HuH-7.5 (cell line): Measurements from ENCODE around the gene TAS2R39.

ENCODE experiments used
- DNase-seq: peaks from one replicate; pipeline ENCODE4 v3.0.0; 2011; ENCODE audit warnings: low spot score

The TAS2R39 gene

DNA sequence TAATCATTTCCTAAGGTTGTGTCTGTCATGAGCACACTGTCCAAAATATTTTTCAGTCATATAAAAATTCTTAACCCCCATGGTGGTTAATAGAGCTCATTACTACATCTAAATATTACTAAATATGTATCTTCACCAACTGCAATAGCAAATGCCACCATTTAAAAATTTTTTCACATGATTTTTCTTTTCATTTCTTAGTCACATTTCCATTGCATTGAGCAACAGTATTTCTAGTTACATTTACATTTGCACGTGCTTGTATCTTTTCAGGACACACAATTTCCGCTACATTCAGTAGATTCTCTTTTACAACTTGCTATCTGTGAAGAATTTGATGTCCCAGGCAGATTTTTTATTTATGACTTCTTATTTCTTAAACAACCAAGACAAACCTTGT, 33.5 kb downstream of the TAS2R39 start:
- no peak for DNase-seq

DNA sequence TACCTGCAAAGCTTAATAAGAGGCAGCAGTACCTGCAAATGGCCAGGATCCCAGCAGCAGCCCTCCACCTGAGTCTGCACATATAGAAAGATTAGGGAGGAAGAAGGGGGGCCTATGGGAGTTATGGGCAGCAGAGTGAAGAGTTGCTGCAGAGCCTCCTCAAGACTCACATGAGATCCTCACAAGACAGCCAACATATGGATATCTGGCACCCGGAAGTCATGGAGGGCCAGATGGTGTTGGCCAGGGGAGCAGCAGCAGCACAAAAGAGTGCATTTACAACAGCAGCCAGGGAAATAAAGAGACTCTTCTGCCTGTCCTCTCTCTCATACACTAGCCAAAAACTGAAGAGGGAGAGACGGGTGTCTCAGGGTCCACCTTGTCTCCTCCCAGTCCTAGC, 34.6 kb downstream of the TAS2R39 start:
- DNase-seq: no peak

- no peak for DNase-seq
Observed at GRCh38 chr7:143221286-143221685, 38.1 kb downstream of the TAS2R39 start.

GRCh38 chr7:143221737-143222136, 38.5 kb downstream of the TAS2R39 start, which contains the start of gene TAS2R40:
Gene TAS2R40, plus strand, starts transcription at chr7:143222037. Its CDS starts 42 bp downstream, at chr7:143222079.
- no peak for DNase-seq

DNA sequence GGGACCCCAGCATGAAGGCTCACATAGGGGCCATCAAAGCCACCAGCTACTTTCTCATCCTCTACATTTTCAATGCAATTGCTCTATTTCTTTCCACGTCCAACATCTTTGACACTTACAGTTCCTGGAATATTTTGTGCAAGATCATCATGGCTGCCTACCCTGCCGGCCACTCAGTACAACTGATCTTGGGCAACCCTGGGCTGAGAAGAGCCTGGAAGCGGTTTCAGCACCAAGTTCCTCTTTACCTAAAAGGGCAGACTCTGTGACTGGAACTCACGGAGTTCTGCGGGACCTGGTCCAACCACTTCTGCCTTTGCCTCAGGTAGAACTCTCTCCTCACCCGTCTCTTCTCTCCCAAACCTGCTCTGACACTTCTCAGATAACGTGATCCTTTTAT, 39.6 kb downstream of the TAS2R39 start:
- DNase-seq: no peak

DNA sequence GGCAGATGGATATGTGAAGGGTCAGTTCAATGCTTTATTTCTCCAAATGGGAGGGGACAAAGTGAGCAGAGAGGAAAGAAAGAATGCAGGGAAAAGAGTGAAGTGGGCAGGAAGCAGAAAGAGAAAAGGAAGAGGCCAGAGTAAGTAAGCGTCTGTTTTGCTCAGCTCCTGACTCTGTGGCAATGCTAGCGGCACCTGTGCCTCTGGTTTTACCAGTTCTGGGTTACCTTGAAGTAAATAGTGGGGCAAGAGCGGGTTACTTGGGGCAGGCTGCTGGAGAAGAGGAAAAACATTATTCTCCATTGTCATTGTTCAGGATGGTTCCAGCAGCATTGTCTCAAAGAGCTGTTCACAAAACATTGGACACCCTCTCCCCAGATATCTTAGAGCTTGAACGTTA, 40.6 kb downstream of the TAS2R39 start:
- no peak for DNase-seq

DNA sequence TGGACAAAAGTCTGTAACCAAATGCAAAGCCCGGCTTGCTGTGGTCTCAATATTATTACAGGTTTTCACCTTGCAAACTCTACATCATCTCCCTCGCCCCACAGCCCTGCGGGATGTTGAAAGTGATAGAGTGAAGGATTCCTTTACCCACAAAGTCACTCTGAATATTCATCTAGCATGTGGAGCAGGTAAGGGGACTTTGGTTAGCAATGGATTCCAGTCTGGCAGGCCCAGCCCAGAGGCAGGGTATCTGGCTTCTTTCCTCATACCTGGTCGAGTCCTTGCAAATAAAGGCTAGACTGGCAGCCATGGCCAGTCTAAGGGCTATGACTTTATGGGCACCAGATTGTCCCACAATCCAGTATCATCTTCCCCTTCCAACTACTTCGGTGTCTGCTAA, 41.8 kb downstream of the TAS2R39 start:
- no peak for DNase-seq

DNA sequence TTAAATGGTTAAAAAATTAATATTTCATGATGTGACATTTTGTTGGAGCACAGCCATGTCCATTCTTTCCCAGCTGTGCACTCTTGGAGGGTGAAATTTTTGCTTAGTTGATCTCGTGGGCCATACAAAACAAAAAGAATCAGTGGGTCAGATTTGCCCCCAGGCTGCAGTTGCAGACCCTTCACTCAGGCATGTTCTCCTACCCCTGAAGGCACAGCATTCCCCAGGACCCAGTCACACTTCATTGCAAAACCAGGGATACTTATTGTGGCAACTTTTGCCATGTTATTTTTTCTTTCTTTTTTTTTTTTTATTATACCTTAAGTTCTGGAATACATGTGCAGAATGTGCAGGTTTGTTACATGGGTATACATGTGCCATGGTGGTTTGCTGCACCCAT, 44.6 kb downstream of the TAS2R39 start:
- DNase-seq: no peak

DNA sequence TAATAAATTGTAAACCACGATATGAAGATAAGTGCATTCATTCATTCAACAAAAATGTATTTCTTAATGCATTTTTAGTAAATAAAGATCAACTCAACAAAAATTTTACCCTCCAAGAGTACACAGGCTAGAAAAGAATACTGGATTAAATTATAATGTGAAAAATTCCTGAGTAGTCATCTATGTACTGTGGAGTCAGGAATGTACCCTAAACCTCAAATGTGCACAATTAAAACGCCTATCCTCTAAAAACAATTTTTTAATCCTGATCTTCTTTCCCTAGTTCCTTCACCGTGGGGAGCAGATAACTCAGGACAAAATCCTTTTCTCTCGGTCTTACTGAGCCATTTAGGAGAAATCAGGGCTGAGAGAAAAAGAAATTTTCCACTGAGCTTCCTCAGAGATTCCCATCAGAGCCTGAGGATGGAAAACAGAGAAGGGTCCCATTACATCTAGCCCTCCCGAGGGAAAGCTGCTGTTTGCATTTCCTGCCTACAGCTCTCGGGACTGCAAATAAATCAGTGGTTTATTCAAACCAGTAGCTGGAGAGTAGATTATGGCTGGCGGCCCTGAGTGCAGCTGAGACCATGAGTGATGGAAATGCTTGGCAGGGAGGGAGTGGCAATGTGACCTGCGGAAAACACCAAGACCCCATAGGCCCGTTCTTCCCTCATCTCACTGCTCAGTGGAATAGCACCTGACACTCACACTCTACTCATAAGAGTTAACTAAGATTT, 46.0 kb downstream of the TAS2R39 start:
- no peak for DNase-seq

GRCh38 chr7:143230602-143231457, 47.6 kb downstream of the TAS2R39 start:
- DNase-seq: no peak
